ENCODE measurements around the gene PNP. TPM values are rescaled to one million over a fixed set of nuclear protein-coding genes. Genes with fewer than 3 reads are reported as not detected.

PNP gene
- total and polyA plus RNA-seq, 2 experiments from 2014 or later, result 60.4 to 69.2 TPM

DNA sequence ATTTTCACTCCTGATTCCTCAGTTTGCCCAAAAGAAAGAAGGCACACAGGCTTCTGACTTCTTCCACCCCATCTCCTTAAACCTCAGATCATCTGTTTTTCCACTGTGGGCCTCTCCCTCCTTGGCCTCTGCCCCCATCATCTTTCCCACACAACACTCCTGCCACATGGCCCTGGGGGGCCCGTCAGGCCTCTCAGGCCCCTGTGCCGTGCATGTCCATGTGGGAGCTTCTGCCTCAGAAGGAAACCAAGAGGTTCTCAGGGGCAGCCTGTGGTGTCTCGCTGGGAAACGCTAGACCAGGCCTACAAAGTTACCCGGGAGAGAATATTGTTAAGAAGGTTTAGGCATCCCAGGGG, 41.2 kb upstream of the PNP start:
- H3K9me3 ChIP-seq (ENCODE audit: low read depth), result no peaks in the 10 kb centered on the region
- peak overlapping the region; percentile 65 for H3K4me2 ChIP-seq
- H4K20me1 ChIP-seq (ENCODE audit: insufficient read depth, poor library complexity, severe bottlenecking), result no peaks in the 10 kb centered on the region
- H3K9me2 ChIP-seq (replicated peaks; ENCODE audit: insufficient read depth), result no peaks in the 10 kb centered on the region
- no peak overlapping the region for H3K4me3 ChIP-seq
- H3K27ac ChIP-seq, result peak overlapping the region; percentile 85
- no peaks in the 10 kb centered on the region for H3K36me3 ChIP-seq (replicated peaks; ENCODE audit: insufficient read depth, low read depth)
- H3K27me3 ChIP-seq, result no peaks in the 10 kb centered on the region
- H3K79me2 ChIP-seq, result no peaks in the 10 kb centered on the region
- no peak for DNase-seq (ENCODE audit: low spot score)
- WGBS (ENCODE audit: low lambda C conversion rate, missing lambda C conversion rate), result 88% methylated on average over 5 of the region's 5 CpGs
- H3K4me1 ChIP-seq (ENCODE audit: insufficient read depth), result peaks cover 5% of the 10 kb centered on the region
- TF ChIP-seq, protein P1, sequence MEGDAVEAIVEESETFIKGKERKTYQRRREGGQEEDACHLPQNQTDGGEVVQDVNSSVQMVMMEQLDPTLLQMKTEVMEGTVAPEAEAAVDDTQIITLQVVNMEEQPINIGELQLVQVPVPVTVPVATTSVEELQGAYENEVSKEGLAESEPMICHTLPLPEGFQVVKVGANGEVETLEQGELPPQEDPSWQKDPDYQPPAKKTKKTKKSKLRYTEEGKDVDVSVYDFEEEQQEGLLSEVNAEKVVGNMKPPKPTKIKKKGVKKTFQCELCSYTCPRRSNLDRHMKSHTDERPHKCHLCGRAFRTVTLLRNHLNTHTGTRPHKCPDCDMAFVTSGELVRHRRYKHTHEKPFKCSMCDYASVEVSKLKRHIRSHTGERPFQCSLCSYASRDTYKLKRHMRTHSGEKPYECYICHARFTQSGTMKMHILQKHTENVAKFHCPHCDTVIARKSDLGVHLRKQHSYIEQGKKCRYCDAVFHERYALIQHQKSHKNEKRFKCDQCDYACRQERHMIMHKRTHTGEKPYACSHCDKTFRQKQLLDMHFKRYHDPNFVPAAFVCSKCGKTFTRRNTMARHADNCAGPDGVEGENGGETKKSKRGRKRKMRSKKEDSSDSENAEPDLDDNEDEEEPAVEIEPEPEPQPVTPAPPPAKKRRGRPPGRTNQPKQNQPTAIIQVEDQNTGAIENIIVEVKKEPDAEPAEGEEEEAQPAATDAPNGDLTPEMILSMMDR (IDR thresholded peaks at IDR 0.05; ENCODE audit: poor library complexity), result no peak
- no peak for TF ChIP-seq EZH2 (IDR thresholded peaks at IDR 0.05; ENCODE audit: borderline replicate concordance)
- TF ChIP-seq EZH2phosphoT487 (IDR thresholded peaks at IDR 0.05; ENCODE audit: low read depth, severe bottlenecking, unreplicated experiment), result no peak
- no peak overlapping the region for H2AFZ ChIP-seq

DNA sequence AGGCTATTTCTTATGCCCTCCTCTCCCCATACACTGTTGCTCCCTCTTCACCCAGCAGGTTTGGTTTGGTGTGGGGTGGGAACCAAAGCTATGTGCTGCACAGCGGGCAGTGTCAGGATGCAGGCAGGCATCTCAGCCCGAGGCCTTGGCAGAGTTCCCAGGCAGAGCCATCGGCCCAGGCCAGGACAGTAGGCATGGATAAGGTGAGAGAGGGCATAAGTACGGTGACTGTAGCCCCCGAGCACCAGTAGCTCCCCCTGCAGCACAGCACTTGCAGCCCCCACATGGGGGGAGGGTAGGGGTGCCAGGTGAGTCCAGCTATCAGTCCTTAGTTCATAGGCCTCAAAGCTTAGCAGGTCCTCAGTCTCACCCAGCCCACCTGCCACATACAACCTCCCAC, 40.4 kb upstream of the PNP start:
- no peaks in the 10 kb centered on the region for H3K9me3 ChIP-seq (ENCODE audit: low read depth)
- no peaks in the 10 kb centered on the region for H4K20me1 ChIP-seq (ENCODE audit: insufficient read depth, poor library complexity, severe bottlenecking)
- H3K9me2 ChIP-seq (replicated peaks; ENCODE audit: insufficient read depth), result no peaks in the 10 kb centered on the region
- no peaks in the 10 kb centered on the region for H3K27me3 ChIP-seq
- no peak overlapping the region for H3K4me3 ChIP-seq
- H3K36me3 ChIP-seq (replicated peaks; ENCODE audit: insufficient read depth, low read depth), result no peaks in the 10 kb centered on the region
- H3K27ac ChIP-seq, result no peak overlapping the region
- H3K4me1 ChIP-seq (ENCODE audit: insufficient read depth), result peaks cover 5% of the 10 kb centered on the region
- no peak overlapping the region for H2AFZ ChIP-seq
- no peaks in the 10 kb centered on the region for H3K79me2 ChIP-seq
- no peak overlapping the region for H3K4me2 ChIP-seq
- no peak for DNase-seq (ENCODE audit: low spot score)
- TF ChIP-seq, protein P1 (IDR thresholded peaks at IDR 0.05; ENCODE audit: poor library complexity), result no peak
- TF ChIP-seq EZH2 (IDR thresholded peaks at IDR 0.05; ENCODE audit: borderline replicate concordance), result no peak
- no peak for TF ChIP-seq EZH2phosphoT487 (IDR thresholded peaks at IDR 0.05; ENCODE audit: low read depth, severe bottlenecking, unreplicated experiment)
- WGBS (ENCODE audit: low lambda C conversion rate, missing lambda C conversion rate), result 77% methylated on average over 5 of the region's 5 CpGs

DNA sequence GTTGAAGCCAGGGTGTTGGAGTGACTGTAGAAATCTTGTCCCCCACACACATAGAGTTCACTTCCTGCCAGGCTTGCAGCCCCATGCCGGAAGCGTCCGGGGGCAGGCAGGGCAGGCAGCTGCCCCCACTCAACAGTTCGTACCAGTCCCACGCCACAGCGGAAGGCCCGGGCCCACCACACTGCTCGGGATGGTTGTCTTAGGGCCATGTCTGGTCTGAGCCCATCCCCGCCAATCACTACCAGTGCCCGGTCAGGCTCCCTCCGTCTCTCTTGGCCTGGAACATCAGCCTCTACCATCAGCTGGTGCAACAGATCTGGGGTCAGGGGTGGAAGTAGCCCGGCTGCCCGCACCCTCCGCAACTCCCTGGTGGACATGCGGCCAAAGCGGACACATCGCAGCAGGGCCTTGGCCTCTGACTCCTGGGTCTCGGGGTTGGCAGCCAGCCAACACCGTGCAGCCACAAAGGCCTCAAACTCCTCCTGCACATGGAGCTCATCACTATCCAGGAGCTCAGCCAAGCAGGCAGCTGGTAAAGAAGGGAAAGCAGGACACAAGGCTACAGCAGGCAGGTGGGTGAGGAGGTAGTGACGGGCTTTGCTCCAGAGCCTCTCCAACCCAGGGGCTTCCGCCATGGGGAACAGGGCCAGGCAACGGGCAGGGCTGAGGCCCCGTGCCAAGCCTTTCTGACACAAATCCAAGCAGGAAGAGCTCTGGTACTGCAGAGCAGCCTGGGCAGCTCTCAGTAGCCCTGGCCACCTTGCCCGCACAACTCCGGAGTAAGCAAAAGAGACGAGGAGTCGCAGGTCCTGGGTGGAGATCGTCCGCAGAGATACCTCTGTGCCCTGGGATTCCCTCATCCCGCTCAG, 39.2 kb upstream of the PNP start:
- Histone ChIP-seq H3K79me2 (no peaks in the 10 kb centered on the region), H4K20me1 (ENCODE audit: insufficient read depth, poor library complexity, severe bottlenecking) (no peaks in the 10 kb centered on the region), H3K36me3 (replicated peaks; ENCODE audit: insufficient read depth, low read depth) (no peaks in the 10 kb centered on the region), H3K4me1 (ENCODE audit: insufficient read depth) (peaks cover 5% of the 10 kb centered on the region), H3K9me2 (replicated peaks; ENCODE audit: insufficient read depth) (no peaks in the 10 kb centered on the region), H3K4me2 (no peak overlapping the region), H3K4me3 (no peak overlapping the region), H3K9me3 (ENCODE audit: low read depth) (no peaks in the 10 kb centered on the region), H3K27ac (no peak overlapping the region), H2AFZ (no peak overlapping the region), H3K27me3 (no peaks in the 10 kb centered on the region)
- DNase-seq (ENCODE audit: low spot score), result no peak
- TF ChIP-seq EZH2 (IDR thresholded peaks at IDR 0.05; ENCODE audit: borderline replicate concordance), result no peak
- TF ChIP-seq EZH2phosphoT487 (IDR thresholded peaks at IDR 0.05; ENCODE audit: low read depth, severe bottlenecking, unreplicated experiment), result no peak
- TF ChIP-seq, protein P1 (IDR thresholded peaks at IDR 0.05; ENCODE audit: poor library complexity), result no peak
- WGBS (ENCODE audit: low lambda C conversion rate, missing lambda C conversion rate), result 94% methylated on average over 30 of the region's 30 CpGs
